Measurements from ENCODE around the gene PTGES2. TPM values are rescaled to one million over a fixed set of nuclear protein-coding genes. Genes with fewer than 3 reads are reported as not detected.
A peak's percentile ranks its signal among the peaks of the same experiment; 100 is the strongest.

PTGES2 gene
- total RNA-seq, 1 experiment from 2014 or later = 37.9 TPM

DNA sequence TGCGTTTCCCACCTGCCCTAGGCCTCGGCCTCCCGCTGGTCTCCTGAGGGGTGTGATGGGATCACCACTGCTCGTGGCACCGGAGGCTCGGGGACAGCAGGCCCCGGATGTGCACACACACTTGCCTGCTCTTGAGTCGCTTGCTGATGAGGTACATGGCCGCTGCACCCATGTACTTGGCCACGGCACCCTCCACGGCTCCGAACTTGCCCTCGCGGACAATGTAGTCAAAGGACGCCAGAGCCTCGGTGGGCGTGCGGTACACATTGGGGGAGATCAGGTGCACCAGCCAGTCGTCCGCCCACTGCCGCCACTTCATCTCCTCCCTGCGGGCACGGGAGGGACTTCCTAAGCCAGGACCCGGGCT lies 4.7 kb downstream of the PTGES2 start:
- Histone ChIP-seq H3K27me3 (replicated peaks) (no peaks in the 10 kb centered on the region), H3K9me3 (replicated peaks) (no peaks in the 10 kb centered on the region), H3K27ac (no peak overlapping the region), H3K4me3 (no peak overlapping the region), H3K36me3 (peaks cover 15% of the 10 kb centered on the region), H3K4me1 (replicated peaks) (peaks cover 6% of the 10 kb centered on the region)
- no peak for DNase-seq (ENCODE audit: low read depth in 1 of 2, low spot score in 2 of 2)

DNA sequence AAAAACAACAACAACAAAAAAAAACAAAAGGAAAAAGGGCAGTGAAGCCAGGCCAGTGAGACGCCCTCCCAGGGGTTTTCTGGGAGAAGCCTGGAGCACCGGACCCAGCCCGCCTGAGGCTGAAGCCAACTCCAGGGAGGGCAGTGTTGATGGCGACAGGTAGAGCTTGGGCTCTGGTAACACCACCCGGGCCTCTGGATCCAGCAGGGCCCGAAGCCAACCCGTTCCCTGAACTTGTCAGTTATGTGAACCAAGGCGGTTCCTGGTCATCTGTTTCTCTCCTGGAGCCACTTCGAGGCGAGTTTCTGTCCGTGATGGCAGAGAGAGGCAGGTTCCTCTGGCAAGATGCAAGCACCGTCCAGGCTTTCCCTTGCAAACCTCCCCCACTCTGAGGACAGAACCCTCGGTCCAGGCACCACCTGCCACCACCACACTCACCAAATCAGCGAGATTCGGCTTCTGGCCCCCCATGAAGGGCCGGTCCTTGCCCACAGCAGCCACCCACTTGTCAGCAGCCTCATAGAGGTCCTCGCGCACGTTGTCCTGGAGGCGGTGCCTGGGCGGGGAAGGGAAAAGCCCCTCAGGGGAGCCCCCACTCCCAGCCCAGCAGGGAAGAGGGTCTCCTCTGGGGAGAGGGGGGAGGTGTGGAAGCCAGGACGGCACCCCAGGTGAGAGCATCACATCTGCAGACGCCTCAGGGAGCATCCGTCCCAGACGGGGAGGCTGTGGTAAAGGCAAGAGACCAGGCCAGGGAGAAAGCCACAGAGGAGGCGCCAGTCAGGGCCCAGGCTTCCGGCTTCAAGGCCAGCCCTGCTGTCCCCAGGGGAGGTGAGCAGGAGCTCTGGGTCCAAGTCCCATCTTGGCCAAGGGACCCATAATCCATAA lies 5.4 kb downstream of the PTGES2 start:
- H3K36me3 ChIP-seq = peaks cover 9% of the 10 kb centered on the region
- no peak for DNase-seq (ENCODE audit: low read depth in 1 of 2, low spot score in 2 of 2)
- H3K4me3 ChIP-seq = no peak overlapping the region
- H3K4me1 ChIP-seq (replicated peaks) = peaks cover 6% of the 10 kb centered on the region
- H3K9me3 ChIP-seq (replicated peaks) = no peaks in the 10 kb centered on the region
- H3K27ac ChIP-seq = no peak overlapping the region
- H3K27me3 ChIP-seq (replicated peaks) = no peaks in the 10 kb centered on the region

DNA sequence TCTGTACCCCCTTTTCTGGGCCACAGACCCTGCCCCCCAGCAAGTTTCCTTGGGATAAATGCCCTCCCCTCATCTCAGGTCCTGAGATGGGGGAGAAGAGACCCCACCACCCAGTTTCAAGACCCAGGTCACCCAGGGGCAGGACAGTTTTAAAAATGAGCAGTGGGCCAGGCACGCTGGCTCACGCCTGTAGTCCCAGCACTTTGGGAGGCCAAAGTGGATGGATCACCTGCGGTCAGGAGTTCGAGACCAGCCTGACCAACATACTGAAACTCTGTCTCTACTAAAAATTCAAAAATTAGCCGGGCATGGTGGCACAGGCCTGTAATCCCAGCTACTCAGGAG lies 6.1 kb downstream of the PTGES2 start:
- no peak overlapping the region for H3K27ac ChIP-seq
- H3K9me3 ChIP-seq (replicated peaks) = no peaks in the 10 kb centered on the region
- H3K4me1 ChIP-seq (replicated peaks) = peaks cover 2% of the 10 kb centered on the region
- no peaks in the 10 kb centered on the region for H3K27me3 ChIP-seq (replicated peaks)
- no peak for DNase-seq (ENCODE audit: low read depth in 1 of 2, low spot score in 2 of 2)
- H3K36me3 ChIP-seq = peaks cover 8% of the 10 kb centered on the region
- no peak overlapping the region for H3K4me3 ChIP-seq

DNA sequence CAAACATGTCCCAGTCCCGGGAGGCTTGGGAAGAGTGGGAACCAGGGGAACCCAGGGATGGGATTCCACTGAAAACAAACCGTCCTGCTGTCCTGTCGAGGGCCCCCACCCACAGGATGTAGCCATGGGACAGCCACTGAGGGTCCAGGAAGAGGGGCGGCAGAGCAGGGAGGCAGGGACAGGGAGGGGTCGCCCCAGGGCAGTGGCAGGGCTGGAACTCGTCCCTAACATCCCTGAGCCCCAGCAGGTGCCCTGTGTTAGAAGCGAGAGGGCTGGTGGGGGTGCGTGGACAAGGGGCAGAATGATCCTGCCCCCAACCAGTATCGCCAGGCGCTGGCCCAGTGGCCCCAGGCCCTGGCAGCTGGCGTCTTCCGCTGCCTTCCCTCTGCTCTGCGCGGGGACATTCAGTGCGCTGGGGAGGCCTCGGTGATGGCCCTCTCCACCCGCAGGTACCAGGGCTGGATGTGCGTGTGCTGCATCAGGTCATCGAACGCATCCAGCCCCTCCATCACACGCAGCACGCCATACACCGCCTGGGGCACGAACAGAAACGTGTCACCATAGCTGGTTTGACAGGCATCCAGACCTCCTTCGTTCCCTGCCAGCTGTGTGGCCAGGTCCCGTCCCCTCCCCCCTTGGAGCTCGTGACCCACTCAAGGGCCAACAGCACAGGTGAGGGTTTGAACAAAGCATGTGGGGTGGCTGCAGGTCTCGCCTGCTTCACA lies 6.6 kb downstream of the PTGES2 start:
- H3K9me3 ChIP-seq (replicated peaks) = no peaks in the 10 kb centered on the region
- no peak overlapping the region for H3K4me3 ChIP-seq
- no peaks in the 10 kb centered on the region for H3K4me1 ChIP-seq (replicated peaks)
- DNase-seq (ENCODE audit: low read depth in 1 of 2, low spot score in 2 of 2) = no peak
- H3K27me3 ChIP-seq (replicated peaks) = no peaks in the 10 kb centered on the region
- H3K27ac ChIP-seq = no peak overlapping the region
- peaks cover 8% of the 10 kb centered on the region for H3K36me3 ChIP-seq

DNA sequence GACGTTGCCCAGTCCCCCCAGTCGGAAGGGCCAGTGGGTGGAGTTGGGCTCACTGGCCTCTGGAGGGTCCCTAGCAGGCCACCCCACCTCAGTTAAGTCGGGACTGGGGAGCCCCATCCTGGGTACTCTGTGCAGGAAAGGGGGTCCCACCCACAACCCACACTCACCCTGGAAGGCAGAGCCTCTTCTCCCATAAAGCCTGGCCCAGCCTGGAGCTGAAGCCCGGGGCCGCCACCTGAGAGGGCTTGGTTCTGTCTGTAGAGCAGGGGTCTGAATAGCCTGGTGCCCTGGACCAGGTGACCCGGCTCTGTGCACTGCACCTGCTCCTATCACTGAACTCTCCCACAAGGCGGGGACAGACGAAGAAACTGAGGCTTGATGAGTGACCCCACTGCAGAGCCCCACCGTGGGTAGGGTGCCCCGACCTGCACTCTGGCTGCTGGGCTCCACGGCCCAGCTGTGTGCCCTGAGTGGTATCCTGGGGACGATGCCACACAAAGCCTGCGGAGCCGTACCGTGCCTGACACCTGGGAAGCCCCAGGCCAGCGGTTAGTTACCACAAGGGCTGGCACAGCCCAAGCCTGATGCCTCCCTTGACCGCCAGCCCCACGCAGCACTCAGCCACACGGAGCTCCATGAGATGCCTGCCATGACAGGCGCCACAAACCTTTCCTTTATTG lies 7.3 kb downstream of the PTGES2 start:
- no peaks in the 10 kb centered on the region for H3K4me1 ChIP-seq (replicated peaks)
- peaks cover 8% of the 10 kb centered on the region for H3K36me3 ChIP-seq
- H3K27ac ChIP-seq = no peak overlapping the region
- no peaks in the 10 kb centered on the region for H3K27me3 ChIP-seq (replicated peaks)
- no peak overlapping the region for H3K4me3 ChIP-seq
- no peaks in the 10 kb centered on the region for H3K9me3 ChIP-seq (replicated peaks)
- no peak for DNase-seq (ENCODE audit: low read depth in 1 of 2, low spot score in 2 of 2)

DNA sequence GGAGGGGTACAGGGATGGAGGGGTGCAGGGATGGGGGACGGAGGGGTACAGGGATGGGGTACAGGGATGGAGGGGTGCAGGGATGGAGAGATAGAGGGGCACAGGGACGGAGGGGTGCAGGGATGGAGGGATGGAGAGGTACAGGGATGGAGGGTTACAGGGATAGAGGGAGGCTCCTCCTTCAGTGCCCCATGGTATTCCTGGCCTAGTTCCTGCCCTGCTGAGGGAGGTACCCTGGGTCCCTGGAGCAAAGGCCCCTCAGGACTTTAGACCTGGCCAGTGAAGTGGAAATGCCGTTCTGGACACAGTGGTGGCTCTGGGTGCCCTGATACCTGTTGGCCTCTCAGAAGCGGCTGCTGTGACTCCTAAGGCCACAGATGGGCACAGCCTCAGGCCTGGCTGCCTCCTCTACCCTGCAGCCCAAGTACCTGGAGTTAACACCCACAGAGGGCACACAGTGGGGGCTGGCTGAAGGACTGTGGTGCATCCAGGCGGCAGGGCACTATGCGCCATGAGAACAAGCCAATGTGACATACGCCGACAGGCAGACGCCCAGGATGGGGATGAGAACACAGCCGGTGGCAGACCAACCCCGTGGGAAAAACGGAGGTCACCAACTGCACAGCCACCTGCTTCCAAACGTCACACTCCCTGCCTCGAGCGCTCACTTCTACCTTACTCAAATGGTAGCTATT lies 8.4 kb downstream of the PTGES2 start:
- no peaks in the 10 kb centered on the region for H3K4me1 ChIP-seq (replicated peaks)
- no peaks in the 10 kb centered on the region for H3K9me3 ChIP-seq (replicated peaks)
- no peak for DNase-seq (ENCODE audit: low read depth in 1 of 2, low spot score in 2 of 2)
- H3K36me3 ChIP-seq = no peaks in the 10 kb centered on the region; the same call in 1 of the 2 replicates
- no peak overlapping the region for H3K4me3 ChIP-seq
- H3K27ac ChIP-seq = no peak overlapping the region
- no peaks in the 10 kb centered on the region for H3K27me3 ChIP-seq (replicated peaks)

DNA sequence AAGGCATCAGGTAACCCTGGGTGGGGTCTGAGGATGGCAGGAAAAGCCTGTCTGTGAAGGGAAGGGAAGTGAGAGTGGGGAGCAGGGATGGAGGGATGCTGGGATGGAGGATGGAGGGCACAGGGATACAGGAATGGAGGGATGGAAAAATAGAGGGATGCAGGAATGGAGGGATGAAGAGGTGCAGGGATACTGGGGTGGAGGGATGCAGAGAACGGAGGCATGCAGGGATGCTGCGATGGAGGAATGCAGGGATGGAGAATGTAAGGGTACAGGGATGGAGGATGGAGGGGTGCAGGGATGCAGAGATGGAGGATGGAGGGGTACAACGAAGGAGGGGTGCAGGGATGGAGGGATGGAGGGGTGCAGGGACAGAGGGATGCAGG lies 9.1 kb downstream of the PTGES2 start:
- Histone ChIP-seq H3K27ac (no peak overlapping the region), H3K27me3 (replicated peaks) (no peaks in the 10 kb centered on the region), H3K9me3 (replicated peaks) (no peaks in the 10 kb centered on the region), H3K4me3 (no peak overlapping the region), H3K36me3 (no peaks in the 10 kb centered on the region), H3K4me1 (replicated peaks) (no peaks in the 10 kb centered on the region)
- no peak for DNase-seq (ENCODE audit: low read depth in 1 of 2, low spot score in 2 of 2)

DNA sequence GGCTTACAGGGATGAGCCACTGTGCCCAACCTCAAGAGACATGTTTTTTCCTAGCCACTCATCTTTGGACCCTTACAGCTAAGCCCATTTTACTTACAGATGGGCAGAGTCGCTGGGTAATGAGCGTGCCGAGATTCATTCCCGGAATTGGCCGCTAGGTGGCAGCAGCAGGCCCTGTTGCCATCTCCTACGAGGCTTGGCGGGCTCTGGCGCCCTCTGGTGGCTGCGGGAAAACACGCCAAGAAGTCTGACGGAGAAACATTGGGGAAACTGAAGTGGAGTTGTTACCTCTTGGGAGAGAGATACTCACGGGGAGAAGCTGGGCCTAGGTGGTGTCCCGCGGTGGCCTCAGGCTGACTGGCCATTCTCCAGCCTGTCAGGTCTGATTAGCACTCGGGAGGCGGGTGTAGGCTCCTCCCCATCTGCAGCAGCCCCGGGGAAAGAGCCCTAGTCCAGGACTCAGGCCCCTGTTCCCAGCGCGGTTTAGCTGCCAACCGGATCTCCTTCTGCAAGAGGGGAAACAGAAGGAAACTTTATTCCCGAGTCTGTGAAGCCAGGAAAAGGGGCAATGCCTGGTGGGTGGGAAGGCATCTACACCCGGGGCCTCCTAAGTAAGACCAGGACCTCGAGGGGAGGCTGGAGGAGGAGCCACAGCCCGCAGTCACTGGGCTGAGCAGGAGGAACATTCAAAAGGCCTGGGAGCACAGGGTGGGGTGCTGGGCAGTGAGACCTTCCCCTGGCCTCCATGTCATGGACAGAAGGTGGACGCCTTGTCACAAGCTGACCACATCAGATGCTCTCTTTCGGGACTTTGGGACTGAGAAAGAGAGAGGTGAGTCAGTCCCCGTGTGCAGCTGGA lies 9.7 kb downstream of the PTGES2 start:
- H3K27ac ChIP-seq = no peak overlapping the region
- H3K27me3 ChIP-seq (replicated peaks) = no peaks in the 10 kb centered on the region
- no peaks in the 10 kb centered on the region for H3K4me1 ChIP-seq (replicated peaks)
- H3K4me3 ChIP-seq = no peak overlapping the region
- peak; percentile 72 to 89 for DNase-seq (ENCODE audit: low read depth in 1 of 2, low spot score in 2 of 2)
- H3K36me3 ChIP-seq = no peaks in the 10 kb centered on the region
- no peaks in the 10 kb centered on the region for H3K9me3 ChIP-seq (replicated peaks)

DNA sequence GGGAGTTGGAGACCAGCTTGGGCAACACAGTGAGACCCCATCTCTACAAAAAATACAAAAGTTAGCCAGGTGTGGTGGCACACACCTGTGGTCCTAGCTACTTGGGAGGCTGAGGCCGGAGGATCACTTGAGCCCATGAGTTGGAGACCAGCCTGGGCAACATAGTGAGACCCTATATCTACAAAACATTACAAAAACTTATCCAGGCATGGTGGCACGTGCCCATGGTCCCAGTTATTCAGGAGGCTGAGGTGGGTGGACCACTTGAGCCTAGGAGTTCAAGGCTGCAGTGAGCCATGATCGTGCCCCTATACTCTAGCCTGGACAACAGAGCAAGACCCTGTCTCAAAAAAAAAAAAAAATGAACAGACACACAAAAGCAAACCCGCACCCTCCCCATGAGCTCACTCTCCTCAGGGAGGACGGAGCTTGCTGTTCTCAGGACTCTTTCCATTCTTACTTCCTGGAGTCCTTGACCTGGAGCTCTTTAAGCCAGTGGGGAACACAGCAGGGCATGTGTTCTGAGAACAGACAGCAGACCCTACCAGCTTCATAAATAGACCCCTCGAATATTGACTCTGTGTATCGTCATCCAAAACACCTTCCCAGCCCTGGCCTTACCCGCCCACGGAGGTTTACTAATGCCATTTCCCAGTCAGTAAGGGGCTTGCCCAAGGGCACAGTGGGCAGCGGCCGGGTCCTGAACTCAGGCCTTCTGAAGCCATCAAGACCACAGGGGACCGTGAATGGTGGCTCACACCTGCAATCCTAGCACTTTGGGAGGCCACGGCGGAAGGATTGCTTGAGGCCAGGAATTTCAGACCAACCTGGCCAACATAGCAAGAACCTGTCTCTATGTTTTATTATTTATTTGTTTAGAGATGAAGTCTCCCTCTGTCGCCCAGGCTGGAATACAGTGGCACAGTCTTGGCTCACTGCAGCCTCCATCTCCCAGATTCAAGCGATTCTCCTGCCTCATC lies 11.1 kb downstream of the PTGES2 start:
- Histone ChIP-seq H3K36me3 (no peaks in the 10 kb centered on the region), H3K27me3 (replicated peaks) (no peaks in the 10 kb centered on the region), H3K4me3 (no peak overlapping the region), H3K27ac (no peak overlapping the region), H3K9me3 (replicated peaks) (no peaks in the 10 kb centered on the region), H3K4me1 (replicated peaks) (no peaks in the 10 kb centered on the region)
- no peak for DNase-seq (ENCODE audit: low read depth in 1 of 2, low spot score in 2 of 2)

DNA sequence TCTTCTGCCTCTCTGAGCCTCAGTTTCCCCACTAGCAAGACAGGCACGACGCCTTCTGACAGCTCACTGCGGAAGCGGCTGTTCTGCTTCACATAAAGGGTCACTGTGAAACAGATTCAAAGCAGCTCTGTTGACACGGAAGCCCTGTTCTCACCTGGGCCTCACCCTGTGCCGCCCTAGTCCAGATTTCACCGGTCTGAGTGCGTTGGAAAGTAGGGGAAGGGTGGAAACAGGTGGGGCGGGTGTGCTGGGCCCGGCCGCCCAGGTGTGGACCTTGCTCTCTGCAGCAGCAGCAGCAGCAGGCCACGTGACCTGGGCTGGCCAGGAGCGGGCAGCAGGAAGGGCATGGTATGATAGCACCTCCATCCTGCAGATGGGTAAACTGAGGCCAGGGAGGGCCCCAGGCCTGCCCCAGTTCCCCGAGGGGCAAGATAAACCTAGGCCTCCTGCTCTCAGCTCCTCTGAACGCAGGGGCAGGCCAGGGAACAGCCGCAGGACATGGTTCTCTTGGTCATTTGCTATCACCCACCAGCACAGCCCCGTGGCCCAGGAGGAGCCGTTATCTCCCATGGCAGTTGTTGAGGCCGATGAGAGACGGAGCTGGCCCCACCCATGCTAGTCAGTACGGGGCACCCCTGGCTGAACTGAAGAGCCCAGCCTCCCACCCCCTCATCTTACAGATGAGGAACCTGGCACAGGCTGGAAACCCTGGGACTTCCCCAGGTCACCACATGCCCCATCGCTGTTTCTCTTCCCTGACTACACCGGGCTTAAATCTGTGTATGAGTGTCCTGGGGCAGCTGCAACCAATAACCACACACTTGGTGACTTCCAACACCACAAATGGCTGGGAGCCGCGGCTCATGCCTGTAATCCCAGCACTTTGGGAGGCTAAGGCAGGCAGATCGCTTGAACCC lies 12.1 kb downstream of the PTGES2 start:
- Histone ChIP-seq H3K27me3 (replicated peaks) (no peaks in the 10 kb centered on the region), H3K9me3 (replicated peaks) (no peaks in the 10 kb centered on the region), H3K36me3 (no peaks in the 10 kb centered on the region), H3K4me3 (no peak overlapping the region), H3K4me1 (replicated peaks) (no peaks in the 10 kb centered on the region), H3K27ac (no peak overlapping the region)
- DNase-seq (ENCODE audit: low read depth in 1 of 2, low spot score in 2 of 2) = no peak

DNA sequence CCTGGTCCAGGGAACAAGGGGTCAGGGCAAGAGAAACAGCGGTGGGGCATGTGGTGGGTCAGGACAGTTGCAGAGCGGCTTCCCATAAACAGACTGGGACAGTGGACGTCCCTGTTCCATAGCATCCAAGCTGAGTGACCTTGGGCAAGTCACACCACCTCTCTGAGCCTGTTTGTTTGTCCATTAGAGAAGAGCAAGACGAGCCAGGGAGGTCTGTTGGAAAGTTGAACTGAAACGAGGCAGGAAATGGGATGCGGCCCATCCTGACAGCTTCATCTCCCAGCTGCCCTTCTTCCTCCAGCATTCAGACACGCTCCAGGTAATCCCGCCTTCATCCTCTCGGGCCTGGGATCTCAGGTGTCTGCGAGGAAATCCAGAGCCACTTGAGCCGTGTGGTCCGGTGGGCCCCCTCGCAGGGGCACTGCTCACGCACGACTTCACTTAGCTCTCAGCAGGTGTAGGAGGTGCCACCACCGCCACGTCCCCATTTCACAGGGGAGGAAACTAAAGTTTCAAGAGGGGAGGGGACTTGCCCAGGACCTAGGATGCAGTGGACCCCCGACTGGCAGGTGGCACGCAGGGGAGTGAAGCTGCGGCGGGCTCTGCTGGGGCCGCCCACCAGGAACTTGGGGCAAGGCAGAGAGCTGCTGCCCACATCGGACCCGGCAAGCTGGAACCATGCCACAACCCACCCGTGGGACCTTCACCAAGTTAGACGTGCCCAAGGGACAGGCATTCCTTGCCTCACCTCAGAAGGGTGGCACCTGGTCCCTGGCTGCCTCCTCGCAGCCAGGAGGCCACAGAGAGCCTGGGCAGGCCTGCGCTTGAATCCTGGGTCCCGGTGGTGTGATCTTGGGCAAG lies 13.0 kb downstream of the PTGES2 start:
- Histone ChIP-seq H3K27ac (no peak overlapping the region), H3K9me3 (replicated peaks) (no peaks in the 10 kb centered on the region), H3K36me3 (peaks cover 2% of the 10 kb centered on the region; the same call in 1 of the 2 replicates), H3K27me3 (replicated peaks) (no peaks in the 10 kb centered on the region), H3K4me1 (replicated peaks) (no peaks in the 10 kb centered on the region), H3K4me3 (no peak overlapping the region)
- DNase-seq (ENCODE audit: low read depth in 1 of 2, low spot score in 2 of 2) = no peak
